Breast epithelium (tissue), 3 donors: Measurements from ENCODE around the gene UQCC5.

Experiments
- POLR2A ChIP-seq: fragments of 450-650 bp; IDR thresholded peaks from one replicate; pipeline ENCODE4 v1.6.1; 2016; ENCODE audit warnings: antibody characterized with exemption, mild to moderate bottlenecking, moderate library complexity
- POLR2AphosphoS5 ChIP-seq, 3 donors: sonication (generic); formaldehyde crosslinking; IDR thresholded peaks; one replicate each; pipeline ENCODE4 v1.6.1; 2017; ENCODE audit warnings: antibody characterized with exemption in 3 of 3

DNA sequence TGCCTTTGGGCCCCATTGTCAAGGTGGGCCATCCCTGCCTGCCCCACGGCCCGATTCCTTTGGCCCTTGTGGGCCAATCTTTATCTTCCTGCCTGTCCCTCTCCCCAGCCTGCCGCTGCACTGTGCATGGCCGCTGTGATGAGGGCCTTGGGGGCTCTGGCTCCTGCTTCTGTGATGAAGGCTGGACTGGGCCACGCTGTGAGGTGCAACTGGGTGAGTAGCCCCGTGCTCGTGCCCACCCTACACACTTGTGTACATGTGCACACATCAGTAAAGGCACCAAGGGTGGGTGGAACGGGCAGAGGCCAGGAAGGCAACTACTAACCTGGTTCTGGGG is 14.9 kb upstream of the UQCC5 start:
- TF ChIP-seq POLR2AphosphoS5 (IDR thresholded peaks at IDR 0.05) (no peak), POLR2A (no peak)
